ENCODE measurements around the gene GOLGA6A. TPM values are rescaled to one million over a fixed set of nuclear protein-coding genes. Genes with fewer than 3 reads are reported as not detected.
"Not testable (repeated sequence)": the region's sequence is repeated elsewhere in the genome, so short reads cannot be mapped to it uniquely, and the experiment has no call there.

Gene GOLGA6A
- polyA plus RNA-seq, 3 donors: 0.12 TPM; not detected in 2

DNA sequence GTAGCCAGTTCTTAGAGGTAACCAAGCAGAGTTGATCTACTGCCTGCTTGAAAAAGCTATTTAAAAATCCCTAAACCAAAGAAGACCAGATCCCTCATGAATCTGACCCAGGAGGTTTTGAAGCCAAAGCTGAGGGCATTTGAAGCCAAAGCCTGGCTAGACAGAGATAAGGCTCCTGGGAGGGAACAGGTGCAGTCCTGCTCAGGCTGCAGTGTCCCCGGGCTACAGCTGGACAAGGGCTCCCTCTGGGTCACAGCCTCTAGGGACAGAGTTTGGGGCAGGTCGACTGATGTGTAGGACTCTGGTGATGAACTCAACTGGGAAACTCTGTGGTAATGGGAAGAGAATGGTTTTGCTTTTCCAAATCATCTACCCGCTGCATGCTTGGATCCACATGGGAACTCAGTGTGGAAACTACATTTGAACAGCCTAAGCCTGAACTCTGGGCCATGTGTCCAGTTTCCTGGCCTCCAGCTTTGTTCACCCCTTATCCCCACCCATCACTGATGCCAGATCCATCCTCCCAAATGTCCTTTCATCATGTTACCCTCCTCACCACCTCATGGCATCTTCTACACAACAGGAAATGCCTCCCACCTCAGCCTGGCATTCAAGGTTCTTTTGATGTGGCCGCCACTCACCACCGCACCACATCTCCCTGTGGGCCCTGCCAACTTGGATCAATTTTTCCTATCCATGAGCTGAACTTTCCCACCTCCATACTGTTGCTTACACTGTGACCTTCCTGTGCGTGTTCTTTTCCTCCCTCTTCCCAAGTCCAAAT lies 23.1 kb downstream of the GOLGA6A start:
- H3K27ac ChIP-seq (ENCODE audit: low read depth, low read length): not testable (repeated sequence)
- 76 to 91% (median 89%) methylated on average over 6 of the region's 6 CpGs for WGBS, 3 donors

DNA sequence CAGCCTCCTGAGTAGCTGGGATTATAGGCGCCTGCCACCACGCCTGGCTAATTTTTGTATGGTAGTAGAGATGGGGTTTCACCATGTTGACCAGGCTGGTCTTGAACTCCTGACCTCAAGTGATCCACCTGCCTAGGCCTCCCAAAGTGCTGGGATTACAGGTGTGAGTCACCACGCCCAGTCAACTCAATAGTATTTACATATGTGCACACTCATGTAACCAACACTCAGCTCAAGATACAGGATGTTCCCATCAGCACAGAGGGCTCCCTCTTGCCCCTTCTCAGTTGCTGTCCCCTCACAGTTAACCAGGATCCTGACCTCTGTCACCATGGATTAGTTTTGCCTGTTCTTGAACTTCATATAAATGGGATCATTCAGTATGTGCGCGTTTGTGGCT lies 26.0 kb downstream of the GOLGA6A start:
- 93 to 97% (median 95%) methylated on average over 5 of the region's 5 CpGs for WGBS, 3 donors
- H3K27ac ChIP-seq (ENCODE audit: low read depth, low read length): not testable (repeated sequence)

DNA sequence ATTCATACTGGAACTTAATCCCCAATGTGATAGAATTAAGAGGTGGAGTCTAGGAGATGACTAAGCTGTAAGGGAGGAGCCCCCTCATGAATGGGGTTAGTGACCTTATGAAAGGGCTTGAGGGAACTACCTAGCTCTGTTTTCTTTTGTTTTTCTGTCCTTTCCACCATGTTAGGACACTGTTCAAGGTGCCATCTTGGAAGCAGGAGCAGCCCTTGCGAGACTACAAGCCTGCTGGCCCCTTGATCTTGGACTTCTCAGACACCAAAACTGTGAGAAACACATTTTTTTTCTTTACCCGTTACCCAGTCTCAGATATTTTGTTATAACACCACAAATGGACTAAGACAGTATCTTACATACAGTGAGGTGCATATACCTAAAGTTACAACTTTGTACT lies 26.5 kb downstream of the GOLGA6A start:
- WGBS, 3 donors: 93 to 95% (median 94%) methylated on average over 2 of the region's 2 CpGs
- H3K27ac ChIP-seq (ENCODE audit: low read depth, low read length): no peak overlapping the region

DNA sequence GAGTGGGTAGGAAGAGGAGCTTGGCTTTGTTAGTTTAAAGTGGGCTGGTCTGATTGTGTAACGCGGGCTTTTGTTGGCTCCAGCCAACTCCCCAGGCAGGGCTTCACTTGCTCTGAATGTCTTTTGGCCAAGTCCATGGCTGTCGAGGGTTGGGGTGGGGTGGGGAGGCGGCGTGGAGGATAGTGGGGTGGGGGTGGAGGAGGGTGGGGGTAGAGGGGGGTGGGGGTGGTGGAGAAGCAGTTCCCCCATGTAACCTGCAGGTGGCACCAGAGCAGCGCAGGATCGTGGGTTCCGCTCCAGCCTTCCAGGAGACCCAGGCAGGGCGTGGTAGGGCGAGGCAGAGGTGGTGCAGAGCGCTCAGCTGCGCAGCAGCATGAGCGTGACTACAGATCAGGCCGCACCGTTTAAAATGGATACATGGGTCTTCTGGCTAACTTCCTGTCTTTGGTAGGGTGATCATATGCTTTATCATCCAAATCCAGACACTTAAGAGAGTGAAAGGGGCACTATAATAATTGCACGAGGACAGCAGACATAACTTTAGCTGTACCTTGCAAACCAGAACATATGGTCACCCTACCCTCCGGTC lies 28.3 kb downstream of the GOLGA6A start:
- WGBS, 3 donors: 8 to 14% (median 10%) methylated on average over 17 of the region's 17 CpGs
- H3K27ac ChIP-seq (ENCODE audit: low read depth, low read length): no peak overlapping the region

DNA sequence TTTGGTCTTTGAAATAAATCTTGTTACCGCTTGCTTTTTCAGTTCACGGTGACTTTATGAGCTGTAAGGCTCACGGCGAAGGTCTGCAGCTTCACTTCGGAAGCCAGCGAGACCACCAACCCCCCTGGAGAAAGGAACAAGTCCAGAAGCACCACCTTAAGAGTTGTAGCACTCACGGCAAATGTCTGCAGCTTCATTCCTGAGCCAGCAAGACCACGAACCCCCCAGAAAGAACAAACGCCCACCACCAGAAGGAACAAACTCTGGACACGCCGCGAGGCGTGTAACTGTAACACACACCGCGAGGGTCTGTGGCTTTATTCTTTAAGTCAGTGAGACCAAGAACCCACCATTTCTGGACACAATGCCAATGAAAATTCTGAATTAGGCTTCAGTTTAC lies 28.8 kb downstream of the GOLGA6A start:
- H3K27ac ChIP-seq (ENCODE audit: low read depth, low read length): no peak overlapping the region
- WGBS, 3 donors: 69 to 78% (median 77%) methylated on average over 15 of the region's 15 CpGs

DNA sequence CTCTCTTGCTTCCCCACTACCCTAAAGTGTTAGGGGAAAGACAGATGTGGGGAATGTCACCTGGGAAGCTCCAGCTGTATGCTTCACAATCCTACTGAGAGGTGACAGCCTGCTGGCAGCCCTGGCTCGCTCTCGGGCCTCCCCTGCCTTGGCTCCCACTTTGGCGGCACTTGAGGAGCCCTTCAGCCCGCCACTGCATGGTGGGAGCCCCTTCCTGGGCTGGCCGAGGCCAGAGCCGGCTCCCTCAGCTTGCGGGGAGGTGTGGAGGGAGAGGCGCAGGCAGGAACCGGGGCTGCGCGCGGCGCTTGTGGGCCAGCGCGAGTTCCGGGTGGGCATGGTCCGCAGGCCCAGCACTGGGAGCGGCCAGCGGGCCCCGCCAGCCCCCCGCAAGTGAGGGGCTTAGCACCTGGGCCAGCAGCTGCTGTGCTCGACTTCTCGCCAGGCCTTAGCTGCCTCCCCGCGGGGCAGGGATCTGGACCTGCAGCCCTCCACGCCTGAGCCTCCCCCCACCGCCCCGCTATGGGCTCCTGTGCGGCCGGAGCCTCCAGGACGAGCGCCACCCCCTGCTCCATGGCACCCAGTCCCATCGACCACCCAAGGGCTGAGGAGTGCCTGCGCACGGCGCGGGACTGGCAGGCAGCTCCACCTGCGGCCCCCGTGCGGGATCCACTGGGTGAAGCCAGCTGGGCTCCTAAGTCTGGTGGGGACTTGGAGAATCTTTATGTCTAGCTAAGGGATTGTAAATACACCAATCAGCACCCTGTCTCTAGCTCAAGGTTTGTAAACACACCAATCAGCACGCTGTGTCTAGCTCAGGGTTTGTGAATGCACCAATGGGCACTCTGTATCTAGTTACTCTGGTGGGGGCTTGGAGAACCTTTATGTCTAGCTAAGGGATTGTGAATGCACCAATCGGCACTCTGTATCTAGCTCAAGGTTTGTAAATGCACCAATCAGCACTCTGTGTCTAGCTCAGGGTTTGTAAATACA lies 29.8 kb downstream of the GOLGA6A start:
- H3K27ac ChIP-seq (ENCODE audit: low read depth, low read length): not testable (repeated sequence)
- 86 to 92% (median 91%) methylated on average over 37 to 42 of the region's 42 CpGs for WGBS, 3 donors

DNA sequence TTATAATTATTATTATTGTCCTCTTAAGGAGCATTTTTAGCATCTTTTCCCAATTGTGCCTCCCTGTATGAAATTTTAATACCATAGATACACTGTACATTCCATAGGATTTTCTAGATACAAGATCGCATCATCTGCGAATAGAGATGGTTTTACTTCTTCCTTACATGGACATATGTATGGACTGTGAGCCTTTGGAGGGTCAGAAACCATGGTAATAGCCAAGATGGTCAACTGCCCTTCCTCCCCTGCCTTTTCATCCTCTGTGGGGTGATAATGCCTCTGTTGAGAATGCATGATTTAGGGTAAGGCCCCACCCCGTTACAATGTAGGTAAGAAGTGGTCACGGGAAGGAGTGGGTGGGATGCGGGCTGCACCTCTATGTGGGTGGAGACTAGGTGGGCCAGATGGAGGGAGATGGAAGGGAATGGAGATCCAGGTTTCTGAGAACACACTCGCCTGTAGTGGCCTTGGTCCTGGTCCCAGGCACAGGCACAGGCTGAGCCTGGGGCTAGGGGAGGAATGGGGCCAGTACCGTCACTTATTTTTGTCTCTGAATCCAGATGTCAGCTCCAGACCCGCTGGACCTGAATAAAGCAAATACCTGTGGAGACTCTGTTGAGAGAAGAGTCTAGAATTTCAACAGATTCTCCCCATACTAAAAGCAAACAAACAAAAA lies 31.7 kb downstream of the GOLGA6A start:
- H3K27ac ChIP-seq (ENCODE audit: low read depth, low read length): no peak overlapping the region
- WGBS, 3 donors: 69 to 83% (median 79%) methylated on average over 8 of the region's 8 CpGs

DNA sequence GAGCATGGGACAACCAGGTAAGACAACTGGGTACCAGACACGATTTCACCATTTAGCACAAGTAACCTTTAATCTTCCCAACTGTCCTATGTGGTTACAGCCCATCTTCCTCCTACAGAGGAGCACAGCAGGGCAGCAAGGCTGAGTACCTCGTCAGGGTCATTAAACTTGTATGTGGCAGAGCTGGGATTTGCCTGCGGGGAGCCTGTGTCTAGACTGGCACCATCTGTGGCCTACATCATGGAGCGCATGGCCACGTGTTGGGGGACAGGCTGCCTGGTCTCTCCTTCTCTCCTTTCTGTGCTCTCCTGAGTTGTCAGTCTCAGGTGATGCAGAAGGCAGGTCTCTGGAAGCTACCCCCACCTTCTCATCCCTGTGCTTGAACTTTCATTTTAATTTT lies 32.2 kb downstream of the GOLGA6A start:
- H3K27ac ChIP-seq (ENCODE audit: low read depth, low read length): no peak overlapping the region
- whole genome bisulfite sequencing, 3 donors: 85 to 88% (median 88%) methylated on average over 5 of the region's 5 CpGs

DNA sequence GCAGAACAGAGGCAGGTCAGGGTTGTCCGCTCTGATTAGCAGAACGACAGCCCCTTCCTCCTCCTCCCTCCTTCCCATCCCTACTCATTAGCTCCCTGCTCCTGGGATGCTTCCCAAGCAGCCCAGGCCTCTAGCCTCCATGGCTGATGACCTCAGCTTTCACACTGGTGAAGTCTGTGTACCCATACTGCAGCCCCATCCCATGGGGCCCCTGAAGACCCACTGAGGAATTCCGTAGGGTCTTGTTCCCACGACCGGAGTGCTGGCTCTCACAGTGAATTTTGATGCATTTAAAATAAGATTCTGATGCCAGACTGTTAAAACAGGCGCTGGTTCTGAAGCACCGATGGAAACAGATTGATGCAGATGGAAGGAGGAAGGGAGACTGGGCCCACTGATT lies 36.1 kb downstream of the GOLGA6A start:
- no peak overlapping the region for H3K27ac ChIP-seq (ENCODE audit: low read depth, low read length)
- 63 to 76% (median 68%) methylated on average over 7 of the region's 7 CpGs for WGBS, 3 donors

DNA sequence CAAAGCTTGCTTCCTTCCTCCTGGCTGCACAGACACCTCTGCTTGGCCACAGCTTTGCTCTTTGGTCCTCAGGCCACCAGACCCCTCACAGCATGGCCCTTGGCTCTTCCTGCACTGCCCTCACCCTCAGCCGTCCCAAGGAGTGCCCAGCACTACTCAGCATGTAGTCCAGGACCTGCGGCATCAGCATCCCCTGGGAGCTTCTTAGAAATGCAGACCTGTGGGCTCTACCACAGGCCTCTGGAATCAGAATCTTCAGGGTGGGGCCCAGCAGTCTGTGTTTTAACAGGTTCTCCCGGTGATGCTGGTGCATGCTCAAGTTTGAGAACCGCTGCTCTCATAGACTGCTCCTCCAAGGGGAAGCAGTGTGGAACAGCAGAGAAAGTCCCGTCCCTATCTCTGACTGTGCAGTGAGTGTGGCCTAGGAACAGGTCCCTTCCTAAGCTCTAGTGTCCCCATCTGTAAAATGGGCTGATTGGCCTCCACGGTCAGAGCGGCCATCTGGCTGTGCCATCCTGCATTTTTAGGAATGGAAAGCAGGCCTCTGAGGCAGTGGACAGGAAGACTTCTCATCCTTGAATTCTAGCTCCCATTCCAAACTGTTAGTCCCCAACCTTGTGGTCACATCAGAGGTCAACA lies 36.6 kb downstream of the GOLGA6A start:
- 77 to 79% (median 79%) methylated on average over 7 of the region's 7 CpGs for WGBS, 3 donors
- H3K27ac ChIP-seq (ENCODE audit: low read depth, low read length): no peak overlapping the region

DNA sequence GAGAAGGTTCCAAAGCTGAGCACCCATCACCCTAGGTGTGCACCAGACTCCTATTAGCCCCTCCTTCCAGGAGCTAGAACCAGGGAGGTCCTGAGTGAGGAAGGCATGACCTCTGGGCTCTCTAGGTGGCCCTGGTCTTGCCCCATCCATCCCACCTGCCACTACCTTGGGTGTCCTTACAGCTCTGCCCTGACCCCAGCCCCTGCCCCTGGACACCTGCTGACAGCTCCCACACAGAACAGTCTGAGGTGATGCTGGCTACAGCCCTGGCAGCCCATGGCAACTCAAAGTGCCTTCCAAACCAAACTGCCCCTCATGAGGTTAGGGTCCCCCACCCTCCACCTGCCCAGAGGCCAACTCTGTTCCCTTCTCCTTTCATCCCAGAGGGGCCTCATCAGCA lies 37.2 kb downstream of the GOLGA6A start:
- no peak overlapping the region for H3K27ac ChIP-seq (ENCODE audit: low read depth, low read length)

DNA sequence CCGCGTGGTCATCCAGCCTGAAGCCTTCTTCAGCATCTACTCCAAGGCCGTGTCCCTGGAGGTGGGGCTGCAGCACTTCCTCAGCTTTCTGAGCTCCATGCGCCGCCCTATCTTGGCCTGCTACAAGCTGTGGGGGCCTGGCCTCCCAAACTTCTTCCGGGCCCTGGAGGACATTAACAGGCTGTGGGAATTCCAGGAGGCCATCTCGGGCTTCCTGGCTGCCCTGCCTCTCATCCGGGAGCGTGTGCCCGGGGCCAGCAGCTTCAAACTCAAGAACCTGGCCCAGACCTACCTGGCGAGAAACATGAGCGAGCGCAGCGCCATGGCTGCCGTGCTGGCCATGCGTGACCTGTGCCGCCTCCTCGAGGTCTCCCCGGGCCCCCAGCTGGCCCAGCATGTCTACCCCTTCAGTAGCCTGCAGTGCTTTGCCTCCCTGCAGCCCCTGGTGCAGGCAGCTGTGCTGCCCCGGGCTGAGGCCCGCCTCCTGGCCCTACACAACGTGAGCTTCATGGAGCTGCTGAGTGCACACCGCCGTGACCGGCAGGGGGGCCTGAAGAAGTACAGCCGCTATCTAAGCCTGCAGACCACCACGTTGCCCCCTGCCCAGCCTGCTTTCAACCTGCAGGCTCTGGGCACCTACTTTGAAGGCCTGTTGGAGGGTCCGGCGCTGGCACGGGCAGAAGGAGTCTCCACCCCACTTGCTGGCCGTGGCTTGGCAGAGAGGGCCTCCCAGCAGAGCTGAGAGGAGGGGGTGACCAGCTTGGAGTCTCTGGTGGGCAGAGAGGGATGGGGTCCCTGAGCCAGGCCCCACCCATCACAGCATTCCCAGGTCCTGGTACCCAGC lies 37.9 kb downstream of the GOLGA6A start:
- WGBS, 3 donors: 72 to 84% (median 79%) methylated on average over 31 of the region's 31 CpGs
- no peak overlapping the region for H3K27ac ChIP-seq (ENCODE audit: low read depth, low read length)

DNA sequence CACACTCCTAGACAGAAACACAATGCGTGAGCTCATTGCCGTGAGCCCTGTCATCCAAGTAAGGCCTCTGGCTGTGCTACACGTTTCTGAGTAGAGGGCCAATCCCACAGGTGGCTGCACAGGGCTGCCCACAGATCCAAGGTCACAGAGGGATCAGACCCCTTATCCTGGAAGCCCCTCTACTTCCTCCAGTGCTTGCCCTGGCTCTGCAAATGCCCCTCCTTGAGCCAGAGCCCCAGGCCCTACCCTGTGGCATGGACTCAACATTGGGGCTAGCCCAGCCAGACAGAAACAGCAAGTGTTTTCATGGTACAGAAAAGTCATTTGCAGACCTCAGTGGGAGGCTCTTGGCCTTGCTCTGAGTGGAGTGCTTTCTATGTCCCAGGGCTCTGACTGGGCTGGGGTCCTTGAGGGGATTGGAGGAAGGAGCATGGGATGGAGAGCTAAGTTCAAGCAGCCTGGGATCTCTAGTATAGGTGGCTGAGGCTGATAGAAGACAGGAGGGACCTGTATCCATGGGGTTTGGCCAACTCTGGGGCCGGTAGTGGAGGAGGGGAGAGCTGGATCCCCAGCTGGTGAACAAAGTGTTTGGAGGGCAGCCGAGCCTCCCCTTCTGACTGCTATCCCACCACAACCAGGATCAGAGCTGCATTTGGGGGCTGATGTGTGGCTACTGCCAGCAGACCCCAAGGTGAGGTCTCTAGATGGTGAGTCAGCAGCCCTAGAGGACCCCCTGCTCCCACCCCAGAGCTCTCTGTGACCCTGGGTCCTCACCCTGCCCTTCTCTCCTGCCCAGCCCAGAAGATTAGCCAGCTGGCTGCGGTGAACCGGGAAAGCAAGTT lies 38.7 kb downstream of the GOLGA6A start:
- H3K27ac ChIP-seq (ENCODE audit: low read depth, low read length): no peak overlapping the region
- 51 to 78% (median 78%) methylated on average over 7 of the region's 7 CpGs for WGBS, 3 donors

DNA sequence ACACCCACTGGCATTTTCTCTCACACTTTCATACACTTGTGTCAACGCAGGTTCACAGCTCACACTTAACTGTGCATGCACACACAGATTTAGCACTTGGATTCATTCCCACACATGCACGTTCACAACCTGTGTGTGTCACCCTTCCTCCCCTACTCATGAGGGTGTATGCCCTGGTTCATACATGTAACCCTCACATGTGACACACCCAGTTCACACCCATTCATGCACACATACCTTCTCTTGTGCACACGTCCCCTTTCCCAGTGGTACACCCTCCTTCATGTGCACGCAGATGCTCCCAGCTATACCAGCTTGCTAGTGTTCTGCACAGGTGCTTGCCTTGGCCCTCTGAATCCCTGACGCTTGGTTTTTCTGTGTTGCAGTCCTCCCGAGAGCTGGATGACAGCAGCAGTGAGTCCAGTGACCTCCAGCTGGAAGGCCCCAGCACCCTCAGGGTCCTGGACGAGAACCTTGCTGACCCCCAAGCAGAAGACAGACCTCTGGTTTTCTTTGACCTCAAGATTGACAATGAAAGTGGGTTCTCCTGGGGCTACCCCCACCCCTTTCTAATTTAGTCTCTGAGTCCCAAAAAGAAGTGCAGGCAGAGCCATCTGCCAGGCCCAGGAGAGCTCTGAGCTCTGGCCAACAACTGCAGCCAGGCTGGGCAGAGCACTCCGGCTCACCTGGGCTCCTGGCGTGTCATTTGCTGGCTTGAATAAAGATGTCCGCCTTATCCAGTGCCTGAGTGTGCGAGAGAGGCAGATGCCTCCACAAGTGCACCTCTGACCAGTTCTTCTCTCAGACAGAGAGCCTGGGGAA lies 39.5 kb downstream of the GOLGA6A start:
- no peak overlapping the region for H3K27ac ChIP-seq (ENCODE audit: low read depth, low read length)

DNA sequence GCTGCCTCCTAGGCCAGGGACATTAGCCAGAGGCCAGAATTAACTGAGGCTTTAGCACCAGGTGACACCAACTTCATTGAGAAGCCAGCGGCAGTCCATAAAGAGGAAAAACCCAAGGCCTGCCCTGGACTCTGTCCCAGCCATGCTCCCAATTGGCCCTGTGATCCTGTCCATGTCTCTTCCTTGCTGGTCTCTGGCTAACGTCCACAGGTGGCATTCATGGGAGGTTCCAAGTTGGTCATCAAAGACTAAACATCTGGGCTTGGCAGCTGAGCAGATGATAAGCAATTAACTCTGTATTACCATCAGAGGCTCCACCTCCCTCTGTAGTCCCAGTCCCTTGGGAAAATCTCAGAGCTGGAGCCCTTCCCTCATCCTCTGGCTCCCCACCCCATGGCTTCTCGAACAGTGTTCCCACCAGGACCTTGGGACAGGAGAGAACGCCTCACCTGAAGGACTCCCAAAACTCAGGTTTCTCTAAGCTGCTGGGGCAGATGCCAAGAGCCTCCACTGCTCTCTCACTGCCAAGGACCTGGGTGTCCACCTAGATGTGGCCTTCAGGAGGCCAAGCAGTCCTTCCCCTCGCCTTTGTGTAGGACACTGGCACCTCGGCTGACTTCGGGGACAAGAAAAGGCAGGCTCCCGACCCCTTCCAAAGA lies 40.4 kb downstream of the GOLGA6A start:
- no peak overlapping the region for H3K27ac ChIP-seq (ENCODE audit: low read depth, low read length)
- WGBS, 3 donors: 74 to 91% (median 90%) methylated on average over 8 of the region's 8 CpGs

More for the DNA sequence above, 39.5 kb downstream of the GOLGA6A start:
- whole genome bisulfite sequencing, 3 donors: 91 to 92% (median 92%) methylated on average over 11 of the region's 11 CpGs

All from adipose tissue (tissue), 3 donors.